ENCODE measurements around the gene MBTD1.
"Not testable (repeated sequence)": the region's sequence is repeated elsewhere in the genome, so short reads cannot be mapped to it uniquely, and the experiment has no call there.

MBTD1 gene

DNA sequence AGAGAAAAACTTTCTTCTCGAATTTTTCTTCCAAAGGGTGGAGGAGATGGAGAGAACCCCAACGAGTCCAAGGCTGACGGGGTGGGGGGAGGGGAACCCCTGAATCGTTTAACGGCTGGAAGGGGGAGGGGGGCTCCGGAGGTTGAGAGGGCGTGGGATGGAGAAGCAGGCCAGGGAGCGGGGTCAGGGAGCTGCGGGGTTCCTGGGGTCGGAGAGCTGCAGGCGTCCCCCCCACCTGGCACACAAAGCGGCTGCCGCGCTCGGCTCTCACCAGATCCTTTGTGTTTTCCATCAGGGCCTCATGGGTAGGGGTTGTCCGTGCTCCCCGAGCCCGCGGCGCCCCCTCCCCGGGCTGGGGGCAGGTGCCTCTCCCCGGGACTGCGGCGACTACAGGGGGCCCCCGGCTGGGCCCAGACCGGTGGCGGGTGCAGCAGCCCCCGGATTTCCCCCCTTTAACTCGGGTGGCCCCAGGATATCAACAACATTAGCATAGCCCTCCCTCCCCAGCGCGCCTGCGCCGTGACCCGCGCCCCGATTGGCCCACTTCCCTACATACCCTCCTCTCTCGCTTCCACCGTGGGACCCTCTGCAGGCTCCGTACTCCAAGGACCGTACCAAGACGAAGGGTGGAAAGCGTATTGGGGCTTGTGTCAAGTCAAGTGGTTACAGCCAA, at the start of gene MBTD1:
MBTD1 (minus strand) TSS at position 486 of the 673 bp plus-strand sequence. CDS start 34,888 bp downstream, outside the sequence.
- peak; percentile 94 for DNase-seq (ENCODE audit: low read depth)

DNA sequence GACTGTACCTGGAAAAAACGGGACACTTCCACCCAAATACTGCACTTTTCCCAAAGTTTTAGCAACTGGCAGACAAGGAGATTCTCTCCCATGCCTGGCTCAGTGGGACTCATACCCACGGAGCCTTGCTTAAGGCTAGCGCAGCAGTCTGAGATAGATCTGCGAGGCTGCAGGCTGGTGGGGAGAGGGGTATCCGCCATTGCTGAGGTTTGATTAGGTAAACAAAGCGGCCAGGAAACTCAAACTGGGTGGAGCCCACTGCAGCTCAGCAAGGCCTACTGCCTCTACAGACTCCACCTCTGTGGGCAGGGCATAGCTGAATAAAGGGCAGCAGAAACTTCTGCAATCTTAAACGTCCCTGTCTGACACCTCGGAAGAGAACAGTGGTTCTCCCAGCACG, 45.3 kb upstream of the MBTD1 start:
- no peak for TF ChIP-seq CTCF (IDR thresholded peaks at IDR 0.05; ENCODE audit: low read depth, low read length, missing control alignments)
- H3K4me3 ChIP-seq (ENCODE audit: low read depth, low read length) = no peak overlapping the region
- no peak for DNase-seq (ENCODE audit: low read depth)

More for the DNA sequence above, at the start of gene MBTD1:
- no peak for TF ChIP-seq CTCF (IDR thresholded peaks at IDR 0.05; ENCODE audit: low read depth, low read length, missing control alignments)
- peak within 1 kb of the TSS; percentile 88 for H3K4me3 ChIP-seq (ENCODE audit: low read depth, low read length)

GRCh38 chr17:51299859-51300258, 40.0 kb upstream of the MBTD1 start:
- no peak for DNase-seq (ENCODE audit: low read depth)
- no peak for TF ChIP-seq CTCF (IDR thresholded peaks at IDR 0.05; ENCODE audit: low read depth, low read length, missing control alignments)
- no peak overlapping the region for H3K4me3 ChIP-seq (ENCODE audit: low read depth, low read length)

DNA sequence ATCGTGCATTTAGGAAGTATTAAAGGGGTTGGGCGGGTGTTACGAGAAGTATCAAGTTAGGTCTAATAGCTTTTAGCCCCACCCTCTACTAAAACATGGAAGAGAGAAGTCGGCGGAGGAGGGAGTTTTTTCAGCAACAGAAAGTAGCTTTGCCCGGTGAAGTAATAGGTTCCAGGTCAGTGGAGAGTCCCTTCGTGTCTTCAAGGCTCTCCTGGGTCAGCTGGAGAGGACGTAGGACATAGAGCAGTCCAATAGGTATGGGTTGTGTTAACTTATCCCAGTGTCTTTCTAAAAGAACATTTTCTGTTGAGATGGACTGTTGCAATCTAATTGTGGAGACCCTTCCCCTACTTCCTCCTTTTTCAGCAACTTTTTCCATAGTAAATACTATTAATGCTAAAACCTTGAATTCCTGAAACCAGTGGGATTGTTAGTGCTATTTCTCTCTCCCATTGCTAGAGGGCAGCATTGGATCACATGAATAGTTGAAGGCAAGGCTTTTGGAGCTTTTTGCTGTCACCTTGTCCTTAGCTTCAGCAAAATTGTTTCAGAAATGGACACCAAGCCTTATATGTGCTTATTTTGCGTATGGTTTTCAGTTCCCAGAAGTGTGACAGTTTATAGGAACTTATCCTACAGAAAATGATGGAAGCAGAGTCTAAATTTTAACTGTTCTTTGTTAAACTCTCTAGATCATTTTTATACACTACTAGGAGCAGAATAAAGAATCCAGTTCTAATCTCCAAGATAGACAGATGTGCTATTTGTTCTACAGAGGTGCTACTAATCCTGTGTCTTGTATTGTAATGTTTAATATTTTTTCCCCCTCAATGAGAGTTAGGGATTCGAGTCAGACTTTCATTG, 38.9 kb upstream of the MBTD1 start:
- DNase-seq (ENCODE audit: low read depth) = no peak
- H3K4me3 ChIP-seq (ENCODE audit: low read depth, low read length) = no peak overlapping the region
- peak; percentile 57 for TF ChIP-seq CTCF (IDR thresholded peaks at IDR 0.05; ENCODE audit: low read depth, low read length, missing control alignments)

DNA sequence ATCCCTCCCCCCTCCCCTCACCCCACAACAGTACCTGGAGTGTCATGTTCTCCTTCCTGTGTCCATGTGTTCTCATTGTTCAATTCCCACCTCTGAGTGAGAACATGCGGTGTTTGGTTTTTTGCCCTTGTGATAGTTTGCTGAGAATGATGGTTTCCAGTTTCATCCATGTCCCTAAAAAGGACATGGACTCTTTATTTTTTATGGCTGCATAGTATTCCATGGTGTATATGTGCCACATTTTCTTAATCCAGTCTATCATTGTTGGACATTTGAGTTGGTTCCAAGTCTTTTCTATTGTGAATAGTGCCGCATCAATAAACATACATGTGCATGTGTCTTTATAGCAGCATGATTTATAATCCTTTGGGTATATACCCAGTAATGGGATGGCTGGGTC, 34.5 kb upstream of the MBTD1 start:
- H3K4me3 ChIP-seq (ENCODE audit: low read depth, low read length) = not testable (repeated sequence)

DNA sequence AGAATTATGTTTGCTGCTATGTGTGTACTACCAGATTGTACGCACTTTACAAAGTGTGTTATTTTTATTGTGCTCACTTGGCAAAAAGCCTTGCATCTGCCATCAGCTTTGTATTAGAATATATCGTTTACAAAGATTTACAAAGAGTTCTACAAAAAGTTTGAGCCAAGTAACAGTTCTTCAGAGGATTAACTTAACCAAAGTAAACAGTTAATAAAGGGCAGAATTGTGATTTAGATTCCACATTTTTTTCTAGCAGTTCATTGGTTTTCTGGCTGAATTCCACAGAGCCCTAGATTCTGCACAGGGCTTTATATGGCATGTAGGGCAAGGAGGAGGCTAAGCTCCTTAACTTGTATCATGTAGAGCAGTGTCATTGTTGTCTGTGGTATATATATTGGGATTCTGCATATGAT, 29.9 kb upstream of the MBTD1 start:
- no peak for TF ChIP-seq CTCF (IDR thresholded peaks at IDR 0.05; ENCODE audit: low read depth, low read length, missing control alignments)
- no peak for DNase-seq (ENCODE audit: low read depth)
- no peak overlapping the region for H3K4me3 ChIP-seq (ENCODE audit: low read depth, low read length)

More for the DNA sequence above, 34.5 kb upstream of the MBTD1 start:
- not testable (repeated sequence) for DNase-seq (ENCODE audit: low read depth)

DNA sequence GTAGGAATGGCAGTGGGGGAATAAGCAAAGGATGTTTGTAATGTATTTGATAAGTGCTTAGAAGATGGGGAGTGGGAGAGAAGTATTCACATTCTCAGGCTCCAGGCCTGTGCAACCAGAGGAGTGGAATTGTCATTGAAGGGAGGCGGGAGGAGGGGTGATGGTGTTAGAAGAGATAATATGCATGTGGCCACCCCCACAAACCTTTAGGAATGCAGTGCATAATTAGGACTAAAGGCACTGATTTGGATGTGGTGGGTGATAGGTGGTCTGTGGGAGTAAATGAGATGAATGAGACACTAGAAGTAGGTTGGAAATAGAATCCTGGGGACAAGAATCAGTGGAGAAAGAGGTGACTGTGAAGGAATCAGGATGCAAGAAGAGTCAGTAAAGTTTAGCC, 27.6 kb upstream of the MBTD1 start:
- no peak for DNase-seq (ENCODE audit: low read depth)
- H3K4me3 ChIP-seq (ENCODE audit: low read depth, low read length) = no peak overlapping the region
- no peak for TF ChIP-seq CTCF (IDR thresholded peaks at IDR 0.05; ENCODE audit: low read depth, low read length, missing control alignments)

All from GM12864 (cell line).